ENCODE results near the gene GPC3.

GPC3 gene

DNA sequence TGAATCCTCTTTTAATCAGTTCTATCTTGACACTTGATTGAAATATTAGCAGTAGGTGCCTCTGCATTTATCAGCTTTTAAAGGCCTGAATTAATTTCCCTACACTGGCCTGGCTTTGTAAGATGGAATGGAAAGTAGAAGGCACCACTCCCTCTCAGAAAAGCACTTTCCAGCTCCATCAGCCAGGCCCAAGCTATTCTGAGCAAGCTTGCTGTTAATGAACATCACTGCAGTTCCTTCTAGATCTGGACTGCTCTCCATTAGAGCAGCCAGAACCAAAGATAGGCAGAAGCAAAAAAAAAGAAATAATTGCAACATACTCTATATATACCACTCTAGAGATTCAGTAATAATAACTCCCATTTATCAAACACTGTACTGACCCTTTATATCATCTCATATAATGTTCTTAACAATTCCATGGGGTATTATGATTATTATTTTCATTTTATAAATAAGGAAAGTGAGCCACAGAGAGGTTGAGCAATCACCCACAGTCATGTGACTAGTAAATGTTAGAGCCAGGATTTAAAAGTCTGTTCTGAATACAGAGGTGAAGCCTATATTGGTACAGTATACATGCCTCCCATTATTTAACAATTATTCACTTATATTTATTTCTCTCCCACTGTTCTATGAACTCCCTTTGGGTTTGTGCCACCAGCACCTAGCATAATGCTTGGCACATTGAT, 39.4 kb upstream of the GPC3 start:
- Histone ChIP-seq H3K27ac (ENCODE audit: extremely low read depth, low read depth, low read length) (no peak overlapping the region), H3K4me3 (ENCODE audit: low read depth, low read length) (no peak overlapping the region), H3K9me3 (ENCODE audit: control insufficient read depth, insufficient read depth, low read depth, low read length) (no peaks in the 10 kb centered on the region), H3K36me3 (ENCODE audit: control insufficient read depth in 2 of 2, insufficient read depth in 1 of 2, low read length in 2 of 2) (no peaks in the 10 kb centered on the region), H3K4me1 (ENCODE audit: control insufficient read depth, insufficient read depth, low read length) (no peaks in the 10 kb centered on the region)
- TF ChIP-seq ZSCAN16 (tag by site-specific recombination; IDR thresholded peaks at IDR 0.05) (no peak), ZNF248 (tag by site-specific recombination; IDR thresholded peaks at IDR 0.05) (no peak)
- CTCF ChIA-PET = interaction anchor here (0.6 to 6.3 kb wide), 3 partner anchors 10 to 248 kb away, joined by 3 to 78 read pairs (median 3); no protein-coding TSS in a partner anchor
- POLR2A ChIA-PET = interaction anchor here (0.5 kb wide), 1 partner anchor 22 kb away, joined by 3 read pairs; no protein-coding TSS in a partner anchor

DNA sequence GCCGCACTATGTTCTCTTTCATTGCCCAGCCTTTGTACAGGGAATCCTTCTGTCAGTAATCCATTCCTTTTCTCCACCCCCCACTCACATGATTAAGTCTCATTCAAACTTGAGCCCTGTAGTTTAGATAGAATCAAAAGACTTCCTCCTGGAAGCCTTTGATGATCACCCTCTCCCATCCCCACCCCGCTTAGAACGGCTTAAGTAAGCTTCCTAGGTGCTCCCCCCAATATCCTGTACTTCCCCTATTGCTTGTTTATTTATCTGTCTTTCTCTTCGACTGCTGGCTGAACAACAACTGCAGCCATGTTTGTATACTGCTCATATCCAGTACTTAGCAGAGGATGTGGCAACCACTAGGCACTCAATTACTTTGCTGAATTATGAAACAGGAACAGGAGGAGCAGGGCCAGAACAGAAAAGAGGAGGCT, 38.5 kb upstream of the GPC3 start:
- POLR2A ChIA-PET = interaction anchor here (0.5 kb wide), 1 partner anchor 23 kb away, joined by 3 read pairs; no protein-coding TSS in a partner anchor
- CTCF ChIA-PET = interaction anchor here (0.6 to 6.3 kb wide), 2 partner anchors 232 to 247 kb away, joined by 3 to 78 read pairs; no protein-coding TSS in a partner anchor

DNA sequence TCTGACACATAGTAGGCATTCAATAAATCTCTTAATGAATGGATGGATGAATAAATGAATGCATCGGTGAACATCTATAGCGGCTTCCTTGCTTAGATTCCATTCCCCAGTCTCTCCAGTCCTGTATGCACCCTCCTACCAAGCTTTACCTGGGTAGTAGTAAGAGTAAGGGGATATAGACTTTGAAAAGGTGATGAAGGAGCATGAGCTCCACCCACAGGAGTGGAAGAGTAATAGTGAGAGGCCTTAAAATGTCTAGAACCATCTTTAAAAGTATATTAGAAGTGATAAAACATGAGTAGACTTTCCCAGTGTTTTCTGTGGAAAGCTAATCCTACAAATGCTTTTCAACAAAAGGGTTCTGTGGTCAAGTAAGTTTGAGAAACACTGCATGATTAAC, 35.5 kb upstream of the GPC3 start:
- ChIA-PET POLR2A (no interaction called here), CTCF (interaction anchor here (0.5 to 6.3 kb wide), 31 partner anchors 9 to 376 kb away, joined by 3 to 78 read pairs (median 4); no protein-coding TSS in a partner anchor)
- TF ChIP-seq ZNF654 (tag by site-specific recombination; IDR thresholded peaks at IDR 0.05; ENCODE audit: low read depth) (peak; percentile 43), BCL11A (tag by site-specific recombination; IDR thresholded peaks at IDR 0.05; ENCODE audit: low read depth) (no peak), ZNF473 (tag by site-specific recombination; IDR thresholded peaks at IDR 0.05) (no peak), ZNF239 (tag by site-specific recombination; IDR thresholded peaks at IDR 0.05) (no peak), ZXDB (tag by site-specific recombination; IDR thresholded peaks at IDR 0.05) (no peak)
- TF ChIP-seq, protein P1, sequence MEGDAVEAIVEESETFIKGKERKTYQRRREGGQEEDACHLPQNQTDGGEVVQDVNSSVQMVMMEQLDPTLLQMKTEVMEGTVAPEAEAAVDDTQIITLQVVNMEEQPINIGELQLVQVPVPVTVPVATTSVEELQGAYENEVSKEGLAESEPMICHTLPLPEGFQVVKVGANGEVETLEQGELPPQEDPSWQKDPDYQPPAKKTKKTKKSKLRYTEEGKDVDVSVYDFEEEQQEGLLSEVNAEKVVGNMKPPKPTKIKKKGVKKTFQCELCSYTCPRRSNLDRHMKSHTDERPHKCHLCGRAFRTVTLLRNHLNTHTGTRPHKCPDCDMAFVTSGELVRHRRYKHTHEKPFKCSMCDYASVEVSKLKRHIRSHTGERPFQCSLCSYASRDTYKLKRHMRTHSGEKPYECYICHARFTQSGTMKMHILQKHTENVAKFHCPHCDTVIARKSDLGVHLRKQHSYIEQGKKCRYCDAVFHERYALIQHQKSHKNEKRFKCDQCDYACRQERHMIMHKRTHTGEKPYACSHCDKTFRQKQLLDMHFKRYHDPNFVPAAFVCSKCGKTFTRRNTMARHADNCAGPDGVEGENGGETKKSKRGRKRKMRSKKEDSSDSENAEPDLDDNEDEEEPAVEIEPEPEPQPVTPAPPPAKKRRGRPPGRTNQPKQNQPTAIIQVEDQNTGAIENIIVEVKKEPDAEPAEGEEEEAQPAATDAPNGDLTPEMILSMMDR (tag by site-specific recombination; IDR thresholded peaks at IDR 0.05) = peak; percentile 17; the same call in 1 of the 2 replicates
- TF ChIP-seq, protein P2, sequence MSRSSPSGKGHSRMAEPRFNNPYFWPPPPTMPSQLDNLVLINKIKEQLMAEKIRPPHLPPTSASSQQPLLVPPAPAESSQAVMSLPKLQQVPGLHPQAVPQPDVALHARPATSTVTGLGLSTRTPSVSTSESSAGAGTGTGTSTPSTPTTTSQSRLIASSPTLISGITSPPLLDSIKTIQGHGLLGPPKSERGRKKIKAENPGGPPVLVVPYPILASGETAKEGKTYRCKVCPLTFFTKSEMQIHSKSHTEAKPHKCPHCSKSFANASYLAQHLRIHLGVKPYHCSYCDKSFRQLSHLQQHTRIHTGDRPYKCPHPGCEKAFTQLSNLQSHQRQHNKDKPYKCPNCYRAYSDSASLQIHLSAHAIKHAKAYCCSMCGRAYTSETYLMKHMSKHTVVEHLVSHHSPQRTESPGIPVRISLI (tag by site-specific recombination; IDR thresholded peaks at IDR 0.05) = no peak
- TF ChIP-seq, protein P3, sequence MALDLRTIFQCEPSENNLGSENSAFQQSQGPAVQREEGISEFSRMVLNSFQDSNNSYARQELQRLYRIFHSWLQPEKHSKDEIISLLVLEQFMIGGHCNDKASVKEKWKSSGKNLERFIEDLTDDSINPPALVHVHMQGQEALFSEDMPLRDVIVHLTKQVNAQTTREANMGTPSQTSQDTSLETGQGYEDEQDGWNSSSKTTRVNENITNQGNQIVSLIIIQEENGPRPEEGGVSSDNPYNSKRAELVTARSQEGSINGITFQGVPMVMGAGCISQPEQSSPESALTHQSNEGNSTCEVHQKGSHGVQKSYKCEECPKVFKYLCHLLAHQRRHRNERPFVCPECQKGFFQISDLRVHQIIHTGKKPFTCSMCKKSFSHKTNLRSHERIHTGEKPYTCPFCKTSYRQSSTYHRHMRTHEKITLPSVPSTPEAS (tag by site-specific recombination; IDR thresholded peaks at IDR 0.05) = no peak
- TF ChIP-seq, protein P4, sequence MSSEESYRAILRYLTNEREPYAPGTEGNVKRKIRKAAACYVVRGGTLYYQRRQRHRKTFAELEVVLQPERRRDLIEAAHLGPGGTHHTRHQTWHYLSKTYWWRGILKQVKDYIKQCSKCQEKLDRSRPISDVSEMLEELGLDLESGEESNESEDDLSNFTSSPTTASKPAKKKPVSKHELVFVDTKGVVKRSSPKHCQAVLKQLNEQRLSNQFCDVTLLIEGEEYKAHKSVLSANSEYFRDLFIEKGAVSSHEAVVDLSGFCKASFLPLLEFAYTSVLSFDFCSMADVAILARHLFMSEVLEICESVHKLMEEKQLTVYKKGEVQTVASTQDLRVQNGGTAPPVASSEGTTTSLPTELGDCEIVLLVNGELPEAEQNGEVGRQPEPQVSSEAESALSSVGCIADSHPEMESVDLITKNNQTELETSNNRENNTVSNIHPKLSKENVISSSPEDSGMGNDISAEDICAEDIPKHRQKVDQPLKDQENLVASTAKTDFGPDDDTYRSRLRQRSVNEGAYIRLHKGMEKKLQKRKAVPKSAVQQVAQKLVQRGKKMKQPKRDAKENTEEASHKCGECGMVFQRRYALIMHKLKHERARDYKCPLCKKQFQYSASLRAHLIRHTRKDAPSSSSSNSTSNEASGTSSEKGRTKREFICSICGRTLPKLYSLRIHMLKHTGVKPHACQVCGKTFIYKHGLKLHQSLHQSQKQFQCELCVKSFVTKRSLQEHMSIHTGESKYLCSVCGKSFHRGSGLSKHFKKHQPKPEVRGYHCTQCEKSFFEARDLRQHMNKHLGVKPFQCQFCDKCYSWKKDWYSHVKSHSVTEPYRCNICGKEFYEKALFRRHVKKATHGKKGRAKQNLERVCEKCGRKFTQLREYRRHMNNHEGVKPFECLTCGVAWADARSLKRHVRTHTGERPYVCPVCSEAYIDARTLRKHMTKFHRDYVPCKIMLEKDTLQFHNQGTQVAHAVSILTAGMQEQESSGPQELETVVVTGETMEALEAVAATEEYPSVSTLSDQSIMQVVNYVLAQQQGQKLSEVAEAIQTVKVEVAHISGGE (tag by site-specific recombination; conservative IDR thresholded peaks at IDR 0.05; ENCODE audit: low read depth) = no peak
- no peaks in the 10 kb centered on the region for H3K9me3 ChIP-seq (ENCODE audit: control insufficient read depth, insufficient read depth, low read depth, low read length)
- H3K36me3 ChIP-seq (ENCODE audit: control insufficient read depth in 2 of 2, insufficient read depth in 1 of 2, low read length in 2 of 2) = no peaks in the 10 kb centered on the region
- H3K4me1 ChIP-seq (ENCODE audit: control insufficient read depth, insufficient read depth, low read length) = no peaks in the 10 kb centered on the region
- H3K4me3 ChIP-seq (ENCODE audit: low read depth, low read length) = no peak overlapping the region
- no peak overlapping the region for H3K27ac ChIP-seq (ENCODE audit: extremely low read depth, low read depth, low read length)

More for the DNA sequence above, 38.5 kb upstream of the GPC3 start:
- Histone ChIP-seq H3K36me3 (ENCODE audit: control insufficient read depth in 2 of 2, insufficient read depth in 1 of 2, low read length in 2 of 2) (no peaks in the 10 kb centered on the region), H3K27ac (ENCODE audit: extremely low read depth, low read depth, low read length) (no peak overlapping the region), H3K9me3 (ENCODE audit: control insufficient read depth, insufficient read depth, low read depth, low read length) (no peaks in the 10 kb centered on the region), H3K4me3 (ENCODE audit: low read depth, low read length) (no peak overlapping the region), H3K4me1 (ENCODE audit: control insufficient read depth, insufficient read depth, low read length) (no peaks in the 10 kb centered on the region)
- TF ChIP-seq ZNF76 (tag by site-specific recombination; IDR thresholded peaks at IDR 0.05; ENCODE audit: borderline replicate concordance, low read depth) (no peak), ZFP37 (tag by site-specific recombination; IDR thresholded peaks at IDR 0.05) (no peak), ZNF548 (tag by site-specific recombination; IDR thresholded peaks at IDR 0.05) (no peak), ZNF133 (tag by site-specific recombination; IDR thresholded peaks at IDR 0.05) (no peak), ZNF791 (tag by site-specific recombination; IDR thresholded peaks at IDR 0.05) (no peak), TRIM28 (IDR thresholded peaks at IDR 0.05; ENCODE audit: borderline replicate concordance, low read length) (no peak; the same call in 1 of the 2 replicates), ZNF174 (tag by site-specific recombination; IDR thresholded peaks at IDR 0.05) (no peak)
- TF ChIP-seq, protein P5, sequence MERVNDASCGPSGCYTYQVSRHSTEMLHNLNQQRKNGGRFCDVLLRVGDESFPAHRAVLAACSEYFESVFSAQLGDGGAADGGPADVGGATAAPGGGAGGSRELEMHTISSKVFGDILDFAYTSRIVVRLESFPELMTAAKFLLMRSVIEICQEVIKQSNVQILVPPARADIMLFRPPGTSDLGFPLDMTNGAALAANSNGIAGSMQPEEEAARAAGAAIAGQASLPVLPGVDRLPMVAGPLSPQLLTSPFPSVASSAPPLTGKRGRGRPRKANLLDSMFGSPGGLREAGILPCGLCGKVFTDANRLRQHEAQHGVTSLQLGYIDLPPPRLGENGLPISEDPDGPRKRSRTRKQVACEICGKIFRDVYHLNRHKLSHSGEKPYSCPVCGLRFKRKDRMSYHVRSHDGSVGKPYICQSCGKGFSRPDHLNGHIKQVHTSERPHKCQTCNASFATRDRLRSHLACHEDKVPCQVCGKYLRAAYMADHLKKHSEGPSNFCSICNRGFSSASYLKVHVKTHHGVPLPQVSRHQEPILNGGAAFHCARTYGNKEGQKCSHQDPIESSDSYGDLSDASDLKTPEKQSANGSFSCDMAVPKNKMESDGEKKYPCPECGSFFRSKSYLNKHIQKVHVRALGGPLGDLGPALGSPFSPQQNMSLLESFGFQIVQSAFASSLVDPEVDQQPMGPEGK (tag by site-specific recombination; IDR thresholded peaks at IDR 0.05) = no peak
- TF ChIP-seq, protein P6, sequence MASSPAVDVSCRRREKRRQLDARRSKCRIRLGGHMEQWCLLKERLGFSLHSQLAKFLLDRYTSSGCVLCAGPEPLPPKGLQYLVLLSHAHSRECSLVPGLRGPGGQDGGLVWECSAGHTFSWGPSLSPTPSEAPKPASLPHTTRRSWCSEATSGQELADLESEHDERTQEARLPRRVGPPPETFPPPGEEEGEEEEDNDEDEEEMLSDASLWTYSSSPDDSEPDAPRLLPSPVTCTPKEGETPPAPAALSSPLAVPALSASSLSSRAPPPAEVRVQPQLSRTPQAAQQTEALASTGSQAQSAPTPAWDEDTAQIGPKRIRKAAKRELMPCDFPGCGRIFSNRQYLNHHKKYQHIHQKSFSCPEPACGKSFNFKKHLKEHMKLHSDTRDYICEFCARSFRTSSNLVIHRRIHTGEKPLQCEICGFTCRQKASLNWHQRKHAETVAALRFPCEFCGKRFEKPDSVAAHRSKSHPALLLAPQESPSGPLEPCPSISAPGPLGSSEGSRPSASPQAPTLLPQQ (tag by site-specific recombination; IDR thresholded peaks at IDR 0.05) = no peak

All from HEK293 (cell line).